ENCODE data around the gene STX8.
"Not testable (repeated sequence)": the region's sequence is repeated elsewhere in the genome, so short reads cannot be mapped to it uniquely, and the experiment has no call there.

Gene STX8

GRCh38 chr17:9606453-9606852, 30.8 kb upstream of the STX8 start:
- Histone ChIP-seq H3K27me3 (replicated peaks) (no peaks in the 10 kb centered on the region), H3K36me3 (replicated peaks) (no peaks in the 10 kb centered on the region), H3K4me3 (ENCODE audit: low read depth, low read length) (no peak overlapping the region), H3K27ac (no peak overlapping the region)
- in situ Hi-C loops (cut with HindIII; ENCODE audit: low pct_ligation_motif_present, low sequenced_read_pairs), result no loop called here
- TF ChIP-seq, protein P1, sequence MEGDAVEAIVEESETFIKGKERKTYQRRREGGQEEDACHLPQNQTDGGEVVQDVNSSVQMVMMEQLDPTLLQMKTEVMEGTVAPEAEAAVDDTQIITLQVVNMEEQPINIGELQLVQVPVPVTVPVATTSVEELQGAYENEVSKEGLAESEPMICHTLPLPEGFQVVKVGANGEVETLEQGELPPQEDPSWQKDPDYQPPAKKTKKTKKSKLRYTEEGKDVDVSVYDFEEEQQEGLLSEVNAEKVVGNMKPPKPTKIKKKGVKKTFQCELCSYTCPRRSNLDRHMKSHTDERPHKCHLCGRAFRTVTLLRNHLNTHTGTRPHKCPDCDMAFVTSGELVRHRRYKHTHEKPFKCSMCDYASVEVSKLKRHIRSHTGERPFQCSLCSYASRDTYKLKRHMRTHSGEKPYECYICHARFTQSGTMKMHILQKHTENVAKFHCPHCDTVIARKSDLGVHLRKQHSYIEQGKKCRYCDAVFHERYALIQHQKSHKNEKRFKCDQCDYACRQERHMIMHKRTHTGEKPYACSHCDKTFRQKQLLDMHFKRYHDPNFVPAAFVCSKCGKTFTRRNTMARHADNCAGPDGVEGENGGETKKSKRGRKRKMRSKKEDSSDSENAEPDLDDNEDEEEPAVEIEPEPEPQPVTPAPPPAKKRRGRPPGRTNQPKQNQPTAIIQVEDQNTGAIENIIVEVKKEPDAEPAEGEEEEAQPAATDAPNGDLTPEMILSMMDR (IDR thresholded peaks at IDR 0.05; ENCODE audit: low read depth, low read length, missing control alignments), result no peak
- no peak for DNase-seq

DNA sequence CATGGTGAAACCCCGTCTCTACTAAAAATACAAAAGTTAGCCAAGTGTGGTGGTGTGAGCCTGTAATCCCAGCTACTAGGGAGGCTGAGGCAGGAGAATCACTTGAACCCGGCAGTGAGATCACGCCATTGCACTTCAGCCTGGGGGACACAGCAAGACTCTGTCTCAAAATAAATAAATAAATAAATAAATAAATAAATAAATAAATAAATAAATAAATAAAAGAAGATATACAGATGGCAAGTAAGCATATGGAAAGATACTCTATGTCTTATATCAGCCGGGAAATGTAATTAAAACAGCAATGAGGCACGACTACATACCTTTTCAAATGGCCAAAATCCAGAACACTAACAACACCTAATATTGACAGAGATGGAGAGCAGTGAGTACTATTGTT, 29.0 kb upstream of the STX8 start:
- H3K27ac ChIP-seq; H3K36me3 ChIP-seq (replicated peaks); DNase-seq; H3K4me3 ChIP-seq (ENCODE audit: low read depth, low read length); in situ Hi-C loops (cut with HindIII; ENCODE audit: low pct_ligation_motif_present, low sequenced_read_pairs); H3K27me3 ChIP-seq (replicated peaks): not testable (repeated sequence)

DNA sequence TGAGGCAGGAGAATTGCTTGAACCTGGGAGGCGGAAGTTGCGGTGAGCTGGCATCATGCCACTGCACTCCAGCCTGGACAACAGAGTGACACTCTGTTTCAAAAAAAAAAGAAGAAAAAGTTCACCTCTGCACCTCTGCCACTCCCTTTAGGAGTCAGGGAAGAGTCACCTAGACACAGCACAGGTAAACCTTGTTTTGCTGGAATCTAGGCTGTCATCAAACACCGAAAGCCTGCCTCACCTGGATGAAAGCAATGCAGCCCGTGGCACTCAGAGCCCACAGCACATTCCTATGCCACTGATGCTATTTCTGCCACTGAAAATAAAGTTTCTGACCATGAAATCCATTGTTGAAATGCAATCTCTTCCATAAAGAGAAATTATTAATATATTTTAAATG, 23.0 kb upstream of the STX8 start:
- in situ Hi-C loops (cut with HindIII; ENCODE audit: low pct_ligation_motif_present, low sequenced_read_pairs), result no loop called here
- Histone ChIP-seq H3K27me3 (replicated peaks) (no peaks in the 10 kb centered on the region), H3K27ac (no peak overlapping the region), H3K36me3 (replicated peaks) (no peaks in the 10 kb centered on the region), H3K4me3 (ENCODE audit: low read depth, low read length) (no peak overlapping the region)
- TF ChIP-seq, protein P1 (IDR thresholded peaks at IDR 0.05; ENCODE audit: low read depth, low read length, missing control alignments), result no peak
- DNase-seq, result no peak

DNA sequence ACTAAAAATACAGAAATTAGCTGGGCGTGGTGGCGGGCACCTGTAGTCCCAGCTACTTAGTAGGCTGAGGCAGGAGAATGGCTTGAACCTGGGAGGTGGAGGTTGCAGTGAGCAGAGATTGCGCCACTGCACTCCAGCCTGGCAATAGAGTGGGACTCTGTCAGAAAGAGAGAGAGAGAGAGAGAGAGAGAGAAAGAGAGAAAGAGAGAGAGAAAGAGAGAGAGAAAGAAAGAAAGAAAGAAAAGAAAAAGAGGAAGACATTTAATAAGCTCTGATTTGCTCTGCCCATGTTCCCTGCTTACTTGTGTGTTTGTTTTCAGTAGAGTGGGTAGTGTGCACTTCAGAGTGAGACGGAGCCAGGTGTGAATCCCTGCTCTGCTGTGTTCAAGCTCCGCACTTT, 22.0 kb upstream of the STX8 start:
- H3K27me3 ChIP-seq (replicated peaks); H3K36me3 ChIP-seq (replicated peaks); DNase-seq; in situ Hi-C loops (cut with HindIII; ENCODE audit: low pct_ligation_motif_present, low sequenced_read_pairs); H3K4me3 ChIP-seq (ENCODE audit: low read depth, low read length); H3K27ac ChIP-seq: not testable (repeated sequence)

- no peak overlapping the region for H3K4me3 ChIP-seq (ENCODE audit: low read depth, low read length)
- TF ChIP-seq, protein P1 (IDR thresholded peaks at IDR 0.05; ENCODE audit: low read depth, low read length, missing control alignments), result no peak
- no peak for DNase-seq
- H3K36me3 ChIP-seq (replicated peaks), result no peaks in the 10 kb centered on the region
- no peak overlapping the region for H3K27ac ChIP-seq
- in situ Hi-C loops (cut with HindIII; ENCODE audit: low pct_ligation_motif_present, low sequenced_read_pairs), result no loop called here
- no peaks in the 10 kb centered on the region for H3K27me3 ChIP-seq (replicated peaks)
Observed at GRCh38 chr17:9594065-9594464, 18.4 kb upstream of the STX8 start.

DNA sequence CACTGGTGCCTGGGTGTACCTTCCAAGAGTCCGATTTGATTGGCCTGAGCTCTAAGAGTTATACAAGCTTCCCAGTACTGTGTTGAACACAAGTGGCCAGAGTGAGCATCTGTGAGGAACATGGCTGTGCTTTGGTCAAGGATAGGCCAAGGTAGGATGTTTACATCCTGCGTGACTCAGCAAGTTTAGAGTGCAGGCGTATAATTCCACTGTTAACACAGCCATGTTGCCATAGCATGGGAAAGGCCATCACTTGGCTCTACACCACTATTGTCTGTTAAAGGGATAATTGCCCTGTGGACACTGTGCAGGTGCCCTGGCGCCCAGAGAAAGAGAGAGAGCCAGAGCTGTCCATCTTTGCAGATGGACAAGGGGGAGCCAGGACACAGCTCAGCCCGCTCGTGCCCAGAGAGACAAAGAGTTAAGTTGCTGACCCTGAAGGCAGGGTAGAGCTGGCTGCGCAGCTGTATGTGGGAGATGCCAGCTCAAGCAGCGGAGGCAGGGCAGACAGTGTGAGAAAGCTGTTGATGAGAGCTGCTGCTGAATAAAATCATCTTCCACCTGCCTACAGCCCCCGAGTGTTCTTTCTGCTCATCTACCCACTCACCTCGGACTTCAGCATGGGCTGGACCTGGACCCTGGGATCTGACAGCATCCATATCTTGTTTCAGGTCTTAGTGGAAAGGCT, 12.5 kb upstream of the STX8 start:
- in situ Hi-C loops (cut with HindIII; ENCODE audit: low pct_ligation_motif_present, low sequenced_read_pairs), result no loop called here
- TF ChIP-seq, protein P1 (IDR thresholded peaks at IDR 0.05; ENCODE audit: low read depth, low read length, missing control alignments), result no peak
- no peak for DNase-seq

DNA sequence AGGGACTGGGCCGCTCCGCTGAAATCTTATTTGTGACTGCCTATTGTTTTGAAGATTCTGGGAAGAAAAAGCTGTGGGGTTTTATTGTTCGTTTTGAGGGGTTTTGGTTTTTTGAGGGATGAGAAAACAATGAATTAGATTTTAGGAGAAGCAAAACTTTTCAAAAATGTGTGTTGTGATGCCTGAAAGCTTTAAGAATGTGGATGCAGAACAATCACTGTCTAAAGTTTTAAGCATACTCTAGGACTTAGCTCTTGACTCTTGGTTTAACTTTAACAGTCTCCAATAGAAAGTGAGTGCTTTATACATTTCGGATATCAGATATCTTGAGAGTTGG, 1.7 kb upstream of the STX8 start:
- Histone ChIP-seq H3K27ac (no peak overlapping the region), H3K36me3 (replicated peaks) (no peaks in the 10 kb centered on the region), H3K27me3 (replicated peaks) (no peaks in the 10 kb centered on the region), H3K4me3 (ENCODE audit: low read depth, low read length) (no peak overlapping the region)
- in situ Hi-C loops (cut with HindIII; ENCODE audit: low pct_ligation_motif_present, low sequenced_read_pairs), result no loop called here
- DNase-seq, result no peak
- TF ChIP-seq, protein P1 (IDR thresholded peaks at IDR 0.05; ENCODE audit: low read depth, low read length, missing control alignments), result no peak

More for the DNA sequence above, 12.5 kb upstream of the STX8 start:
- Histone ChIP-seq H3K27ac (no peak overlapping the region), H3K27me3 (replicated peaks) (no peaks in the 10 kb centered on the region), H3K4me3 (ENCODE audit: low read depth, low read length) (no peak overlapping the region), H3K36me3 (replicated peaks) (no peaks in the 10 kb centered on the region)
